GM21423 (cell line): Measurements from ENCODE around the gene PITPNC1.
"Not testable (repeated sequence)": the region's sequence is repeated elsewhere in the genome, so short reads cannot be mapped to it uniquely, and the experiment has no call there.

ENCODE experiments used
- ATAC-seq: cut with Tn5 transposase; IDR thresholded peaks from one replicate; pipeline ENCODE4 v1.9.1; 2021; ENCODE audit warnings: mild to moderate bottlenecking, moderate library complexity; ENCODE audit not compliant: unreplicated experiment

PITPNC1 gene

GRCh38 chr17:67479148-67479547, 102.1 kb downstream of the PITPNC1 start:
- no peak for ATAC-seq

GRCh38 chr17:67480959-67481358, 103.9 kb downstream of the PITPNC1 start:
- ATAC-seq: not testable (repeated sequence)

- ATAC-seq: no peak
Observed at GRCh38 chr17:67481808-67482207, 104.7 kb downstream of the PITPNC1 start.

GRCh38 chr17:67482764-67483163, 105.7 kb downstream of the PITPNC1 start:
- no peak for ATAC-seq

DNA sequence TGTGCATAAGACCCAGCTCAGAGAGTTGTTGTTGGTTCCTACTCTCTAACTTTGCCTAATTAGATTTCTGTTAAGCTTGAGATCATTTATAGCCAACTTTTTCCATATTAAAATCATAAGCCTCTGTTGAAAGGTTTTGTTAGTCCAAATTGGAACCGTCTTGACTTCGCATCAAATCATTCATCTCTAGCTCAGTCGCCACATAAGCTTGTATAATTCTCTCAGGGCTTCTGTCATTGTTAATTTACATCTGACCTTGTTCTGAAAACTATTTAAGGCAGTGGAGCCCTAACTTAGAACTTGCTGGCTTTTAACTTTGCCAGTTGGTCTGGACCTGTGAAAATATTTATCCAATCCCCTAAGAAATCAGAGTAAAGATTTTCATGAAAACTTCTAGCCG, 107.2 kb downstream of the PITPNC1 start:
- no peak for ATAC-seq

GRCh38 chr17:67485666-67486065, 108.6 kb downstream of the PITPNC1 start:
- no peak for ATAC-seq

DNA sequence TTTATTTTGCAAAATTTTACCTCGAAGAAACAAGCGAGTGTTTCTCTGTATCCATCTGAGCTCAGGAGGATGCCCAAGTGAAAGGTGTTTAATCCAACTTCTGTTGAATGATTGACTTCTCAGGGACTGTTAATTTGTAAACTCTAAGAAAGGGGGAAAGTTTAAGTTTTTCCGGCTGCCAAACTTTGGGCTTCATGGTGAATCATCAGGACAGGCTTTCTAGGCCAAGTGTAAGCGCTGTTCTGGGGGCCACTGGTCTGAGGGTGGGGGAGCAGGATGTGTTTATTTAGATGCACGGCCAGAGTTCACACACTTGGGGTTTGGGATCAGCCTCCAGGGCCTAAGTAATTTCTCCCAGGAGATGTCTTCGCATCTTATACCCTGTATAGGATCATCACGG, 110.4 kb downstream of the PITPNC1 start:
- no peak for ATAC-seq

- no peak for ATAC-seq
Observed at GRCh38 chr17:67488161-67488560, 111.1 kb downstream of the PITPNC1 start.

DNA sequence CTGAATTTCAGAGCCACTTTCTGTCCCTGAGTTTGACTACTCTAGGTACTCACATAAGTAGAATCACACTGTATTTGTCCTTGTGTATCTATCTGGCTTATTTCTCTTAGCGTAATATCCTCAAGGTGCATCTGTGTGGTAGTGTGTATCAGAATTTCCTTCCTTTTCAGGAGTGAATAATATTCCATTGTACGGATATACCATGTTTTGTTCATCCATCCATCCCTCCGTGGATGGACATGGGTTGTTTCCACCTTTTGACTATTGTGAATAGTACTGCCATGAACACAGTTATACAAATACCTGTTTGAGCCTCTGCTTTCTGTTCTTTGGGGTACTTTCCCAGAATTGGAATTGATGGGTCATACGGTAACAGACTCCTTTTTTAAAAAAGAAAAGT, 111.7 kb downstream of the PITPNC1 start:
- ATAC-seq: no peak

GRCh38 chr17:67489273-67489672, 112.2 kb downstream of the PITPNC1 start:
- ATAC-seq: no peak

DNA sequence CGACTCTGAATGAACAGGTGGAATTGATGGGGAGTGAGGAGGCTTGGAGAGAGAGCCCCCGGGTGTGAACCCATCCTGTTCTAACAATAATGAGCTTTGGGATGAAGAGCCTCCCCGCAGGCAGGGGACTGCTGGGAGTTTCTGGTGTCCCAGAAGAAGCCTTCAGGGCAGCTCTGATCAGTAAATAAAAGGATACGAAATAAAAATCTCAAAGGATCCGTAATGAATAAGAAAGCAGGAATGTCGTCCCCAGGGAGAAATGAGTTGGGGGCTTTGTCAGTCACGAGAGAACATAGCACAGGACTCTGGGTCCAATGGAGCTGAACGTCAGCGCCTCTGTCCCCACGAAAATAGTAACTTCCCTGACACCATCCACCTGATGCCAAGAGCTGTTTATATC, 113.4 kb downstream of the PITPNC1 start:
- no peak for ATAC-seq

- no peak for ATAC-seq
Observed at GRCh38 chr17:67491009-67491680, 114.1 kb downstream of the PITPNC1 start.

DNA sequence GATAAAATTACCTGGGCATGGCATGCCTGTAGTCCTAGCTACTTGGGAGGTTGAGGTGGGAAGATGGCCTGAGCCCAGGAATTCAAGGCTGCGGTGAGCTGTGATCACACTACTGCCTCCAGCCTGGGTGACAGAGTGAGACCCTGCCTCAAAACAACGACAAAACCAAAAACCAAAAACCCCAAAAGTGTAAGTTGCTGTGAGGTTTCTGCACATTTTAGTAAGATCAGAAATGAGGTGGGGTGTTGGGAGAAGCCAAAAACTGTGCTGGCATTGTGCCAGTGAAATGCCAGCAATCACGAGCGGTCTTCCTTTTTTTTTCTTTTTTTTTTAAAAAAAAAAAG, 114.6 kb downstream of the PITPNC1 start:
- no peak for ATAC-seq

DNA sequence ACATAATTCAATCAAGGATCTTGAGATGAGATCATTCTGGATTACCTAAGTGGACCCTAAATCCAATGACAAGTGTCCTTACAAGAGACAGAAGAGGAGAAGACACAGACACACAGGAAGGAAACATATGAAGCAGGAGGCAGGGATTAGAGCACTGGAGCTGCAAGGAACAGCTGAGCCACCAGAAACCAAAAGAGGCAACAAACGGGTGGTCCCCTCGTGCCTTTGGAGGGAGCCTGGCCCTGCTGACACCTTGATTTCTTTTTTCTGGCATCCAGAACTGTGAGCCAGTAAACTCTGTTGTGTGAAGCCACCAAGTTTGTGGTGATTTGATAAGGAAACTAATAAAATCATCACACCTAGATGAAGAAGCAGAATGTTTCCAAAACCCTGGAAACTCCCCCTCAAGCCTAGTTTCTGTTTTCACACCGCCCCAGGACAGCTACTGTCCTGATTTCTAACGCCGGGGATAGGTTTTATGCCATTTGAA, 115.2 kb downstream of the PITPNC1 start:
- no peak for ATAC-seq

DNA sequence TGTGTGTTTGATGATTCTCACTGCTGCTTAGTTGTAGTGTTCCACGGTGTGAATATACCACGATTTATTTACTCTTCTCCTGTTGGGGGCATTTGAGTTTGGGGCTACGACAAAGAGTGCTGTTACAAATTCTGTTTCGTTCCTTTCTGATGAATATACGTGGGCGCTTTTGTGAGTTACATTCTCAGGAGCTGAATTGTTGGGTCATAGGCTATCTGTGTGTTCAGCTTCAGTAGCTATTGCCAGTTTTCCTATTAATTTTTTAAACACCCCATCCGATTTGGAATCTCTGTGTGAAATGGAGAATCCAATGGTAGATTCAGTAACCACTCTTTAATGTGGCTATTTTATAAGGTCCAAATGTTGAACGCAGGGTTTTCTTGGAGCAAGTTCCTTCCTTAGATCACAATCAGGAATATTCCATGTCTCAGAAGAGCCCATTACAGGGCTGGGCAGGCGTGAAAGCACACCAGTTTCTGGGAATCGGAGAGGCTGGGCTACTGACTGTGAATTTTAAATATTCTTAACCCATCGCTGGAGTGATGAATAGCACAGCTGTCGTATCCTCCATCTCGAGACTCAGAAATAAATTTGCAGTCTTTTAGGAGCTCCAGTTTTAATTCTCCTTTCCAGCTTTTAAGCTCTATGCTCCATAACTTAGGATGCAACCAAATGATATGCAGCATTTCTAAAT, 115.9 kb downstream of the PITPNC1 start:
- ATAC-seq: no peak

GRCh38 chr17:67493812-67494211, 116.7 kb downstream of the PITPNC1 start:
- no peak for ATAC-seq

DNA sequence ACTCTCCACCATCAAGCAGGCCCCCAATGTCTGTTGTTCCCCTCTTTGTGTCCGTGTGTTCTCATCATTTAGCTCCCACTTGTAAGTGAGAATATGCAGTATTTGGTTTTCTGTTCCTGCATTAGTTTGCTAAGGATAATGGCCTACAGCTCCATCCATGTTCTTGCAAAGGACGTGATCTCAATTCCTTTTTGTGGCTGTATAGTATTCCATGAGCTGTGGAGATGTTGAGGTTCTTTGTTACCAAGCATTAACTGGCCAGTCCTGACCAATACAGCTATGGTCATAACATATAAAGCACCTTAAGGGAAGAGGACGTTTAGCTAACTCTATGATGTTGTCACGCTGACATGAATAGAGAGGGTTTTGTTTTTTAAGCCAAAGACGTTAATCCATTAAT, 118.5 kb downstream of the PITPNC1 start:
- not testable (repeated sequence) for ATAC-seq

- no peak for ATAC-seq
Observed at GRCh38 chr17:67496286-67496685, 119.2 kb downstream of the PITPNC1 start.

DNA sequence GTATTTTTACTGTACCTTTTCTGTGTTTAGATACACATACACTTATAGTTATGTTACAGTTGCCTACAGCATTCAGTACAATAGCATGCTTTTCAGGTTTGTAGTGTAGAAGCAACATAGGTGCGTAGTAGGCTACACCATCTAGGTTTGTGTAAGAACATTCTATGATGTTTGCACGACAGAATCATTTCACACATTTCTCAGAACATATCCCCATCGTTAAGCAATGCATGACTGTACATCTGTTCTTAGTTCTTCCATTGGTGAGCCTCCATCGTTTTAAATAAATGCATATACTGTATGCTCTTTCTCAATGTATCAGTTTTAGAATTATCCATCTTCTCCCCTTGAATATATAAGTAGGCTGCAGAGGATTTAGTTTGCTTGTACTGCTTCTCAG, 122.6 kb downstream of the PITPNC1 start:
- ATAC-seq: no peak

DNA sequence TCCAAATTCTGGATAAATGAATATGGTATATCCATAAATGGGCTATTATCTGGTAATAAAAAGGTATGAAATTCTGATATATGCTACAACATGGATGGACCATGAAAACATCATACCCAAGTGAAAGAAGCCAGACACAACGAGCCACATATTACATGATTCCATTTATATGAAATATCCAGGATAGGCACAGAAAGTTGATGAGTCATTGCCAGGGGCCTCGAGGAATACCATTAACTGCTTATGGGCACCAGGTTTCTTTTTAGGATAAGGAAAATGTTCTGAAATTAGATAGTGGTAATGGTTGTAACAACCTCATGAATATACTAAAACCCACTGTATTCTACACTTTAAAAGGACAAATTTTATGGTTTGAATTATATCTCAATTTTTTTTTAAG, 123.2 kb downstream of the PITPNC1 start:
- no peak for ATAC-seq

- ATAC-seq: no peak
Observed at GRCh38 chr17:67500677-67501300, 123.7 kb downstream of the PITPNC1 start.

GRCh38 chr17:67502151-67502550, 125.1 kb downstream of the PITPNC1 start:
- ATAC-seq: no peak
